Measurements from ENCODE around the gene NKX2-8. TPM values are rescaled to one million over a fixed set of nuclear protein-coding genes. Genes with fewer than 3 reads are reported as not detected.

NKX2-8 gene
- total and polyA plus RNA-seq, 7 donors = not detected

DNA sequence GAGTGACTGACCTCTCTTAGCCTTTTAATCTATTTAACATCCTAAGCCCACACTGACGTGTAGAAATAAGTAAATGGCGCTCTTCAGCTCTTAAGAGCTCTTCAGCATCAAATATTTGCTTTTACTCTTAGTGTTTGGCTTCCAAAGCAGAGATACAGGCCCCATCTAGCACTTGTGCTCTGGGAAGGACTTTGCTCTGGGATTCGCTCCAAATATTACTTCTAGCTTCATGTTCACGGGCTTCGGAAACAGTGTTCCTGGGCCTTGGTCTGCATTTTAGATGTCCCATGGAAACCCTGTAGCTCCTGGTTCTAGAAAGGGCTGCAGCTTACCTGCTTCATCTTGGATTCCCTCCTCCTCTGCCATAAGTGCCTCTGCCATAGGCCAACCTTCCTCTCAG is 2.7 kb upstream of the NKX2-8 start:
- Histone ChIP-seq H3K9me3 (no peaks in the 10 kb centered on the region), H3K4me3 (no peak overlapping the region), H3K27me3 (peaks cover 34 to 91% (median 52%) of the 10 kb centered on the region in 3 donors), H3K36me3 (no peaks in the 10 kb centered on the region), H3K27ac (no peak overlapping the region), H3K4me1 (peaks cover 0 to 32% (median 30%) of the 10 kb centered on the region in 4 donors)
- 29 to 62% methylated on average over 5 of the region's 5 CpGs for WGBS, 2 donors
- intact Hi-C loops (cut with DNase I) = no loop called here
- no peak for DNase-seq
- TF ChIP-seq EP300 (IDR thresholded peaks at IDR 0.05) (no peak), POLR2AphosphoS5 (IDR thresholded peaks at IDR 0.05) (no peak), POLR2A (IDR thresholded peaks at IDR 0.05) (no peak)
- TF ChIP-seq, protein P1, sequence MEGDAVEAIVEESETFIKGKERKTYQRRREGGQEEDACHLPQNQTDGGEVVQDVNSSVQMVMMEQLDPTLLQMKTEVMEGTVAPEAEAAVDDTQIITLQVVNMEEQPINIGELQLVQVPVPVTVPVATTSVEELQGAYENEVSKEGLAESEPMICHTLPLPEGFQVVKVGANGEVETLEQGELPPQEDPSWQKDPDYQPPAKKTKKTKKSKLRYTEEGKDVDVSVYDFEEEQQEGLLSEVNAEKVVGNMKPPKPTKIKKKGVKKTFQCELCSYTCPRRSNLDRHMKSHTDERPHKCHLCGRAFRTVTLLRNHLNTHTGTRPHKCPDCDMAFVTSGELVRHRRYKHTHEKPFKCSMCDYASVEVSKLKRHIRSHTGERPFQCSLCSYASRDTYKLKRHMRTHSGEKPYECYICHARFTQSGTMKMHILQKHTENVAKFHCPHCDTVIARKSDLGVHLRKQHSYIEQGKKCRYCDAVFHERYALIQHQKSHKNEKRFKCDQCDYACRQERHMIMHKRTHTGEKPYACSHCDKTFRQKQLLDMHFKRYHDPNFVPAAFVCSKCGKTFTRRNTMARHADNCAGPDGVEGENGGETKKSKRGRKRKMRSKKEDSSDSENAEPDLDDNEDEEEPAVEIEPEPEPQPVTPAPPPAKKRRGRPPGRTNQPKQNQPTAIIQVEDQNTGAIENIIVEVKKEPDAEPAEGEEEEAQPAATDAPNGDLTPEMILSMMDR (IDR thresholded peaks at IDR 0.05) = no peak

DNA sequence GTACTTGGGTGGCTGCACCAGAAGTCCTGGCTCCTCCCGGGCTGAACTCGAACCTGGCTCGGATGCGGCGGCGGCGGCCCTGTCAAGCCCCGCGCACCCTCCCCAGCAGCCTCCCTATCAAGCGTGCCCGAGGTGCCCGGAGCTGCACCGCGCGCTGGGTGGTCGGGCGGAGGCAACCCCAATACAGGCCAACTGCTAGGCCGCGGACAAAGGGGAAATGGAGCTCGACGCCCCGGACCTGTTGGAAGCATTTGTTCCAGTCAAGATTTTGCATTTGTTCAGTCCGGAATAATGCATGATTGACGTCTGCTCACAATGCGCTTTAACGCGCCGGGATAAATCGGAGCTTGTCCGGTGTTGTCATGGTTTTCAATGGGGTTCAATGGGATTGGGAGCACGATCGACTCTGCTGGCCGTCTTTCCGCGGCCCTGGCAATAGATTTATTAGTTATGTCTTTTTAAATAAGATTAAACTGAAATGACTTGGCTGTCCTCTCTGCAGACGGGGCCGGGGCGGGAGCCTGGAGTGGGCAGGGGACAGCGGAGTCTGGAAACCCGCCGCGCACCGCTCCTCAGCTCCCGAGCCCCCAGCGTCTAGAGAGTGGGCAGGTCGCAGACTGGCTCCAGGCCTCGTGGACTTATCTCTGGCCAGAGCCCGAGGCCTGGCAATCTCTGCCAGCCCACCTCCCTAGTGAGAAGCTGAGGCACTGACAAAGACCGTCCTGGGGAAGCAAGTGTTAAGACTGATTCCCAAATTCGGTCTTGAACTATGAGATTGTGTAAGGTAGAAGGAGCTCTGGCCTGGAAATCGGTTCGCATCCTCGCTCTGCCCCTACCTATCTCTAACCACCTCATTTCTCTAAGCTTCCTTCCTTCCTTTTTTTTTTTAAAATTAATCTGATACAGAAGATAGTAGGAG is 1.7 kb upstream of the NKX2-8 start:
- peaks cover 40 to 91% (median 56%) of the 10 kb centered on the region in 3 donors for H3K27me3 ChIP-seq

DNA sequence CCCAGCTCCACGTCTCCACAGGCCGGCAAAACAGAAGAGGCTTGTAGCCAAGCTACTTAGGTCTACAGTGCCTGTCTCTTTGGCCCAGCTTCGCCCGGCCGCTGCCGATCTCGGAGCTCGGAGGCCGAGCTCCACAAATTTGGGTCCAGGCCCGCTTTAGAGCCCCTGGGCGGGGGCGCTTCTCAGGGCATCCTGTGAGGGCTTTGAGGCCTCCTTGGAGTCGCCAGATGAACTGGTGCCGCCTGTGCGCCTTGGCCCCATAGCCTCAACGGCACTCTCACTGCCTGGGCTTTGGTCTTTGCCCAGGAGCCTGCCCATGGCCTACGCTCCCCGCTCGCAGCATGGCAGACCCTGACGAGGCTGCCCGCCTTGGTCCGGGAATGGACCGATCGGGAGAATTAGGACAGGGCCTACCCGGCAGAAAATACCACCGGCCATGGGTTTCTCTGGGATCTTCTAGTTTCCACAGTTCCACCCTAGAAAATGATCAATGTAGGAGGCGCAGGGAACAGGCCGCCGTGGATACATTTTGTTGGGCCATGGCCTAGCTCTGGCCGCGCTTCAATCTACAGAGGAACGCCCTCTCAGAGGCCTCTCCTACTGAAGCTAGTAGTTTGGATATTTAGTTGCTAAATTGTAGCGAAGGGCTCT is 953 bp upstream of the NKX2-8 start:
- Histone ChIP-seq H3K36me3 (no peaks in the 10 kb centered on the region), H3K9me3 (no peaks in the 10 kb centered on the region), H3K27ac (no peak overlapping the region), H3K27me3 (peaks cover 47 to 93% (median 51%) of the 10 kb centered on the region in 3 donors), H3K4me3 (no peak overlapping the region), H3K4me1 (peaks cover 0 to 32% (median 30%) of the 10 kb centered on the region in 4 donors)
- intact Hi-C loops (cut with DNase I) = no loop called here
- TF ChIP-seq POLR2AphosphoS5 (IDR thresholded peaks at IDR 0.05) (no peak), POLR2A (IDR thresholded peaks at IDR 0.05) (no peak), EP300 (IDR thresholded peaks at IDR 0.05) (no peak)
- TF ChIP-seq, protein P1 (IDR thresholded peaks at IDR 0.05) = no peak
- 11 to 33% methylated on average over 33 of the region's 33 CpGs for WGBS, 2 donors
- no peak for DNase-seq

More for the DNA sequence above, 1.7 kb upstream of the NKX2-8 start:
- Histone ChIP-seq H3K4me3 (no peak overlapping the region), H3K27ac (no peak overlapping the region), H3K36me3 (no peaks in the 10 kb centered on the region), H3K9me3 (no peaks in the 10 kb centered on the region), H3K4me1 (peaks cover 0 to 32% (median 30%) of the 10 kb centered on the region in 4 donors)
- TF ChIP-seq POLR2A (IDR thresholded peaks at IDR 0.05) (no peak), POLR2AphosphoS5 (IDR thresholded peaks at IDR 0.05) (no peak), EP300 (IDR thresholded peaks at IDR 0.05) (no peak)
- TF ChIP-seq, protein P1 (IDR thresholded peaks at IDR 0.05) = no peak
- 15 to 51% methylated on average over 53 of the region's 53 CpGs for WGBS, 2 donors
- intact Hi-C loops (cut with DNase I) = no loop called here
- DNase-seq = no peak

DNA sequence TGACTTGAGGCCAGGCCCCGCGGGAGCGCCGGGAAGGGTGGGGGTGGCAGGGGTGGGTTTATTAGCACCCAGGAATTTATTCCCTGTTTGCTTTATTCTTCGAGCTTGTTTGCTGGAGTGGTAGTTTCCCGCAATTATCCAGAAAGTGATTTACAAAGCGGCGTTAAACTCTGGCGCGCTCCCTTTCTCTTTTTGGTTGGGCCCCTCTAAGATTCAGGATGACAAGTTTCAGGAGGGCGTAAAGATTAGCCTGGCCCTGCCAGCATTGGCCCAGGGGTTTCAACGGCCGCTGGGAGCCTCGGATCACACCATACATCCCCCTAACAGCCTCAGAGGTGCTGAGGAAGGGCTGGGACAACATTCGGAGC is 444 bp upstream of the NKX2-8 start:
- no peaks in the 10 kb centered on the region for H3K9me3 ChIP-seq
- H3K4me1 ChIP-seq = peaks cover 0 to 32% (median 30%) of the 10 kb centered on the region in 4 donors
- intact Hi-C loops (cut with DNase I) = no loop called here
- H3K36me3 ChIP-seq = no peaks in the 10 kb centered on the region
- no peak overlapping the region for H3K27ac ChIP-seq
- H3K27me3 ChIP-seq = peaks cover 47 to 95% (median 51%) of the 10 kb centered on the region in 3 donors
- TF ChIP-seq, protein P1 (IDR thresholded peaks at IDR 0.05) = no peak
- TF ChIP-seq POLR2A (IDR thresholded peaks at IDR 0.05) (no peak), EP300 (IDR thresholded peaks at IDR 0.05) (no peak), POLR2AphosphoS5 (IDR thresholded peaks at IDR 0.05) (no peak)
- no peak for DNase-seq
- no peak overlapping the region for H3K4me3 ChIP-seq
- 5% methylated on average over 15 of the region's 15 CpGs for WGBS, 2 donors
